H9 (cell line): ENCODE results near the gene STAT3. TPM values are rescaled to one million over a fixed set of nuclear protein-coding genes. Genes with fewer than 3 reads are reported as not detected.

ENCODE experiments used
- DNase-seq: peaks from one replicate; pipeline ENCODE4 v3.0.0-alpha.2; 2017
- H2AFZ ChIP-seq: one replicate; pipeline ENCODE4 v1.6.1; 2013; ENCODE audit warnings: mild to moderate bottlenecking, low read length, control low read depth, moderate library complexity
- H2AK5ac ChIP-seq: 2 replicates; pipeline ENCODE4 v1.6.1; 2013; ENCODE audit warnings: low read length, control low read depth, mixed read lengths; ENCODE audit not compliant: insufficient read length
- H2BK120ac ChIP-seq: one replicate; pipeline ENCODE4 v1.6.1; 2013; ENCODE audit warnings: low read depth, mild to moderate bottlenecking, low read length, control low read depth, inconsistent platforms; ENCODE audit not compliant: poor library complexity, severe bottlenecking
- H2BK12ac ChIP-seq: 2 replicates; pipeline ENCODE4 v1.6.1; 2013; ENCODE audit warnings: low read length, control low read depth, mixed read lengths, low read depth; ENCODE audit not compliant: insufficient read length
- H2BK15ac ChIP-seq: 2 replicates; pipeline ENCODE4 v1.6.1; 2013; ENCODE audit warnings: low read depth, low read length, control low read depth
- H2BK20ac ChIP-seq: one replicate; pipeline ENCODE4 v1.6.1; 2013; ENCODE audit warnings: low read depth, mild to moderate bottlenecking, low read length, control low read depth, inconsistent platforms; ENCODE audit not compliant: poor library complexity, severe bottlenecking
- H2BK5ac ChIP-seq: 2 replicates; pipeline ENCODE4 v1.6.1; 2013; ENCODE audit warnings: low read length, control low read depth, mixed read lengths; ENCODE audit not compliant: insufficient read length
- H3K14ac ChIP-seq: 2 replicates; pipeline ENCODE4 v1.6.1; 2013; ENCODE audit warnings: low read length, control low read depth; ENCODE audit not compliant: insufficient read depth
- H3K18ac ChIP-seq: 2 replicates; pipeline ENCODE4 v1.6.1; 2013; ENCODE audit warnings: low read depth, mild to moderate bottlenecking, mixed read lengths, low read length, control low read depth; ENCODE audit not compliant: insufficient read length
- H3K23ac ChIP-seq: 2 replicates; pipeline ENCODE4 v1.6.1; 2013; ENCODE audit warnings: low read length, control low read depth, mixed read lengths, low read depth; ENCODE audit not compliant: insufficient read length
- H3K23me2 ChIP-seq: 2 replicates; pipeline ENCODE4 v1.6.1; 2013; ENCODE audit warnings: low read depth, mild to moderate bottlenecking, mixed read lengths, low read length, control low read depth; ENCODE audit not compliant: insufficient read length, poor library complexity, severe bottlenecking
- H3K27ac ChIP-seq: 2 replicates; pipeline ENCODE4 v1.5.1; 2013; ENCODE audit warnings: low read length, control low read depth, mixed read lengths, low read depth; ENCODE audit not compliant: insufficient read length
- H3K27me3 ChIP-seq: 2 replicates; pipeline ENCODE4 v1.6.1; 2013; ENCODE audit warnings: low read length, control low read depth, inconsistent platforms; ENCODE audit not compliant: insufficient read depth
- H3K4ac ChIP-seq: 2 replicates; pipeline ENCODE4 v1.6.1; 2013; ENCODE audit warnings: low read depth, mild to moderate bottlenecking, control low read depth, inconsistent platforms, low read length, moderate library complexity
- H3K4me1 ChIP-seq: 2 replicates; pipeline ENCODE4 v1.6.1; 2013; ENCODE audit warnings: low read length, control low read depth, inconsistent platforms; ENCODE audit not compliant: insufficient read depth
- H3K4me2 ChIP-seq: 2 replicates; pipeline ENCODE4 v1.6.1; 2013; ENCODE audit warnings: low read length, control low read depth, mixed read lengths; ENCODE audit not compliant: insufficient read length, insufficient read depth
- H3K56ac ChIP-seq: 2 replicates; pipeline ENCODE4 v1.6.1; 2013; ENCODE audit warnings: low read depth, mild to moderate bottlenecking, mixed read lengths, low read length, control low read depth; ENCODE audit not compliant: insufficient read length
- H3K79me1 ChIP-seq: 2 replicates; pipeline ENCODE4 v1.6.1; 2013; ENCODE audit warnings: low read depth, mild to moderate bottlenecking, moderate library complexity, low read length, control low read depth, inconsistent platforms; ENCODE audit not compliant: insufficient read depth, poor library complexity, severe bottlenecking
- H3K79me2 ChIP-seq: 2 replicates; pipeline ENCODE4 v1.6.1; 2013; ENCODE audit warnings: low read length, control low read depth, inconsistent platforms; ENCODE audit not compliant: insufficient read depth
- H3K9ac ChIP-seq: 2 replicates; pipeline ENCODE4 v1.6.1; 2013; ENCODE audit warnings: low read length, control low read depth, mixed read lengths; ENCODE audit not compliant: insufficient read length; ENCODE audit errors: extremely low read depth
- H3K9me3 ChIP-seq: one replicate; pipeline ENCODE4 v1.6.1; 2013; ENCODE audit warnings: low read depth, low read length, inconsistent platforms; ENCODE audit not compliant: control insufficient read depth
- H3T11ph ChIP-seq: one replicate; pipeline ENCODE4 v1.6.1; 2013; ENCODE audit warnings: mild to moderate bottlenecking, low read length, control low read depth, inconsistent platforms
- H4K20me1 ChIP-seq: one replicate; pipeline ENCODE4 v1.6.1; 2013; ENCODE audit not compliant: control insufficient read depth, insufficient read length, insufficient read depth
- H4K5ac ChIP-seq: 2 replicates; pipeline ENCODE4 v1.6.1; 2013; ENCODE audit warnings: low read depth, mild to moderate bottlenecking, mixed read lengths, low read length, control low read depth; ENCODE audit not compliant: insufficient read length
- H4K8ac ChIP-seq: replicated peaks from 2 replicates; pipeline ENCODE4 v1.6.1; 2013; ENCODE audit warnings: low read length, control low read depth, mixed read lengths, low read depth; ENCODE audit not compliant: insufficient read length
- H4K91ac ChIP-seq: 2 replicates; pipeline ENCODE4 v1.6.1; 2013; ENCODE audit warnings: low read depth, mild to moderate bottlenecking, moderate library complexity, mixed read lengths, low read length, control low read depth; ENCODE audit not compliant: insufficient read length
- H3K27ac Mint-ChIP-seq, 3 experiments: 2 replicates in 2 of 3; 3 replicates in 1 of 3; pipeline ENCODE4 v1.8.0; 2020 to 2021; ENCODE audit warnings: mixed read lengths in 3 of 3, mild to moderate bottlenecking in 1 of 3, moderate library complexity in 1 of 3
- H3K27me3 Mint-ChIP-seq: 2 replicates; pipeline ENCODE4 v1.8.0; 2021; ENCODE audit warnings: low read depth, mild to moderate bottlenecking, moderate library complexity, mixed read lengths
- H3K36me3 Mint-ChIP-seq, 3 experiments: 2 replicates in 2 of 3; 3 replicates in 1 of 3; pipeline ENCODE4 v1.8.0; 2020 to 2021; ENCODE audit warnings: low read depth in 3 of 3, mixed read lengths in 3 of 3; ENCODE audit not compliant: insufficient read depth in 1 of 3
- H3K4me1 Mint-ChIP-seq, 2 experiments: 2 replicates each; pipeline ENCODE4 v1.8.0; 2020; ENCODE audit warnings: mixed read lengths in 2 of 2
- H3K4me3 Mint-ChIP-seq, 2 experiments: 2 replicates in 1 of 2; 3 replicates in 1 of 2; pipeline ENCODE4 v1.8.0; 2020 to 2021; ENCODE audit warnings: mild to moderate bottlenecking in 2 of 2, mixed read lengths in 2 of 2, moderate library complexity in 1 of 2
- H3K9me3 Mint-ChIP-seq, 2 experiments: 2 replicates in 1 of 2; 3 replicates in 1 of 2; pipeline ENCODE4 v1.8.0; 2020; ENCODE audit warnings: mild to moderate bottlenecking in 2 of 2, mixed read lengths in 2 of 2, moderate library complexity in 1 of 2
- WGBS: extraction: QIAGEN DNeasy Blood & Tissue Kit; methylation state at CpG from one replicate; pipeline ENCODE4 v1.1.7; 2013; ENCODE audit warnings: missing lambda C conversion rate, low lambda C conversion rate, mixed read lengths; ENCODE audit not compliant: insufficient read length; ENCODE audit errors: extremely low coverage; 5-methylcytosine and 5-hydroxymethylcytosine counted together
- total RNA-seq: library from RNA; stranded (reverse); gene quantifications from 2 replicates; pipeline ENCODE4 v1.2.1, GENCODE V29; 2021
- TF ChIP-seq, protein P1 (sequence below): fragments of 200-600 bp; sonication (generic); conservative IDR thresholded peaks from 3 replicates; pipeline ENCODE4 v1.8.0; 2021; ENCODE audit warnings: antibody characterized with exemption, mild to moderate bottlenecking

Gene STAT3
- total RNA-seq, 1 experiment from 2014 or later = 83.2 TPM

GRCh38 chr17:42281571-42282096 is 106.6 kb downstream of the STAT3 start:
- Mint-ChIP-seq H3K36me3 (no peaks in the 10 kb centered on the region; a peak in 1 of 7 replicates), H3K27ac (0 out of 7 replicates have a peak overlapping the region, but pooled peaks of 1 of the 3 experiments have one; percentile 47), H3K4me3 (no peak overlapping the region), H3K4me1 (peaks cover 24 to 28% of the 10 kb centered on the region in 2 experiments), H3K27me3 (peaks cover 4% of the 10 kb centered on the region), H3K9me3 (no peaks in the 10 kb centered on the region; a peak in 1 of 5 replicates)
- H2BK15ac ChIP-seq = no peak overlapping the region; the same call in 1 of the 2 replicates
- DNase-seq = peak; percentile 34
- no peak overlapping the region for H3K27ac ChIP-seq
- no peaks in the 10 kb centered on the region for H4K20me1 ChIP-seq
- no peaks in the 10 kb centered on the region for H3K79me1 ChIP-seq
- H3K23me2 ChIP-seq = peaks cover 4% of the 10 kb centered on the region
- TF ChIP-seq, protein P1, sequence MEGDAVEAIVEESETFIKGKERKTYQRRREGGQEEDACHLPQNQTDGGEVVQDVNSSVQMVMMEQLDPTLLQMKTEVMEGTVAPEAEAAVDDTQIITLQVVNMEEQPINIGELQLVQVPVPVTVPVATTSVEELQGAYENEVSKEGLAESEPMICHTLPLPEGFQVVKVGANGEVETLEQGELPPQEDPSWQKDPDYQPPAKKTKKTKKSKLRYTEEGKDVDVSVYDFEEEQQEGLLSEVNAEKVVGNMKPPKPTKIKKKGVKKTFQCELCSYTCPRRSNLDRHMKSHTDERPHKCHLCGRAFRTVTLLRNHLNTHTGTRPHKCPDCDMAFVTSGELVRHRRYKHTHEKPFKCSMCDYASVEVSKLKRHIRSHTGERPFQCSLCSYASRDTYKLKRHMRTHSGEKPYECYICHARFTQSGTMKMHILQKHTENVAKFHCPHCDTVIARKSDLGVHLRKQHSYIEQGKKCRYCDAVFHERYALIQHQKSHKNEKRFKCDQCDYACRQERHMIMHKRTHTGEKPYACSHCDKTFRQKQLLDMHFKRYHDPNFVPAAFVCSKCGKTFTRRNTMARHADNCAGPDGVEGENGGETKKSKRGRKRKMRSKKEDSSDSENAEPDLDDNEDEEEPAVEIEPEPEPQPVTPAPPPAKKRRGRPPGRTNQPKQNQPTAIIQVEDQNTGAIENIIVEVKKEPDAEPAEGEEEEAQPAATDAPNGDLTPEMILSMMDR = no peak
- no peak overlapping the region for H4K91ac ChIP-seq
- H2BK5ac ChIP-seq = no peak overlapping the region
- H3K79me2 ChIP-seq = no peaks in the 10 kb centered on the region
- no peak overlapping the region for H3K23ac ChIP-seq
- H3K4me1 ChIP-seq = 0 out of 2 replicates have a peak, but pooled peaks cover 2% of the 10 kb centered on the region
- H3K56ac ChIP-seq = no peak overlapping the region
- no peak overlapping the region for H3K9ac ChIP-seq
- no peak overlapping the region for H3K4me2 ChIP-seq
- H3K27me3 ChIP-seq = no peaks in the 10 kb centered on the region; the same call in 1 of the 2 replicates
- H3T11ph ChIP-seq = no peak overlapping the region
- H2AK5ac ChIP-seq = no peak overlapping the region
- H4K8ac ChIP-seq = no peak overlapping the region
- no peak overlapping the region for H3K18ac ChIP-seq
- H3K9me3 ChIP-seq = no peaks in the 10 kb centered on the region
- WGBS = no CpG with 5 or more reads among the region's 7 CpGs
- H4K5ac ChIP-seq = no peak overlapping the region
- H2BK120ac ChIP-seq = no peak overlapping the region
- H2BK12ac ChIP-seq = no peak overlapping the region
- no peak overlapping the region for H2BK20ac ChIP-seq
- H3K14ac ChIP-seq = no peak overlapping the region; the same call in 1 of the 2 replicates
- no peak overlapping the region for H2AFZ ChIP-seq
- H3K4ac ChIP-seq = no peak overlapping the region
